ENCODE results near the gene ADCYAP1R1. TPM values are rescaled to one million over a fixed set of nuclear protein-coding genes. Genes with fewer than 3 reads are reported as not detected.

The ADCYAP1R1 gene
- total RNA-seq, 1 experiment from 2014 or later = 0.12 TPM

- H2AFZ ChIP-seq (ENCODE audit: low read depth, low read length, poor library complexity, severe bottlenecking) = no peak overlapping the region
- TF ChIP-seq, protein P1, sequence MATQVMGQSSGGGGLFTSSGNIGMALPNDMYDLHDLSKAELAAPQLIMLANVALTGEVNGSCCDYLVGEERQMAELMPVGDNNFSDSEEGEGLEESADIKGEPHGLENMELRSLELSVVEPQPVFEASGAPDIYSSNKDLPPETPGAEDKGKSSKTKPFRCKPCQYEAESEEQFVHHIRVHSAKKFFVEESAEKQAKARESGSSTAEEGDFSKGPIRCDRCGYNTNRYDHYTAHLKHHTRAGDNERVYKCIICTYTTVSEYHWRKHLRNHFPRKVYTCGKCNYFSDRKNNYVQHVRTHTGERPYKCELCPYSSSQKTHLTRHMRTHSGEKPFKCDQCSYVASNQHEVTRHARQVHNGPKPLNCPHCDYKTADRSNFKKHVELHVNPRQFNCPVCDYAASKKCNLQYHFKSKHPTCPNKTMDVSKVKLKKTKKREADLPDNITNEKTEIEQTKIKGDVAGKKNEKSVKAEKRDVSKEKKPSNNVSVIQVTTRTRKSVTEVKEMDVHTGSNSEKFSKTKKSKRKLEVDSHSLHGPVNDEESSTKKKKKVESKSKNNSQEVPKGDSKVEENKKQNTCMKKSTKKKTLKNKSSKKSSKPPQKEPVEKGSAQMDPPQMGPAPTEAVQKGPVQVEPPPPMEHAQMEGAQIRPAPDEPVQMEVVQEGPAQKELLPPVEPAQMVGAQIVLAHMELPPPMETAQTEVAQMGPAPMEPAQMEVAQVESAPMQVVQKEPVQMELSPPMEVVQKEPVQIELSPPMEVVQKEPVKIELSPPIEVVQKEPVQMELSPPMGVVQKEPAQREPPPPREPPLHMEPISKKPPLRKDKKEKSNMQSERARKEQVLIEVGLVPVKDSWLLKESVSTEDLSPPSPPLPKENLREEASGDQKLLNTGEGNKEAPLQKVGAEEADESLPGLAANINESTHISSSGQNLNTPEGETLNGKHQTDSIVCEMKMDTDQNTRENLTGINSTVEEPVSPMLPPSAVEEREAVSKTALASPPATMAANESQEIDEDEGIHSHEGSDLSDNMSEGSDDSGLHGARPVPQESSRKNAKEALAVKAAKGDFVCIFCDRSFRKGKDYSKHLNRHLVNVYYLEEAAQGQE (IDR thresholded peaks at IDR 0.05; ENCODE audit: low read depth) = no peak
- no peak for TF ChIP-seq YY1 (IDR thresholded peaks at IDR 0.05; ENCODE audit: extremely low read depth, insufficient replicate concordance, low read depth, low read length)
- TF ChIP-seq SIN3A (IDR thresholded peaks at IDR 0.05; ENCODE audit: low read depth) = no peak
- no peak overlapping the region for H3K27ac ChIP-seq (ENCODE audit: low read depth, low read length)
- H3K4me2 ChIP-seq (ENCODE audit: low read length) = no peak overlapping the region
- peaks cover 69% of the 10 kb centered on the region for H3K27me3 ChIP-seq (ENCODE audit: insufficient read depth, low read length)
- H3K36me3 ChIP-seq (ENCODE audit: control insufficient read depth in 1 of 2, insufficient read depth in 2 of 2, low read length in 2 of 2) = no peaks in the 10 kb centered on the region
- ChIA-PET CTCF (interaction anchor here (1.0 to 2.2 kb wide), 2 partner anchors 26 to 35 kb away, joined by 3 to 6 read pairs; no protein-coding TSS in a partner anchor), POLR2A (no interaction called here), RAD21 (ENCODE audit: low non-redundant PET in 1 of 2, low total read pairs in 2 of 2, uncharacterized antibody in 2 of 2, unreplicated experiment in 2 of 2) (no interaction called here)
- H4K20me1 ChIP-seq (ENCODE audit: insufficient read depth) = no peaks in the 10 kb centered on the region
- no peaks in the 10 kb centered on the region for H3K9me2 ChIP-seq (ENCODE audit: insufficient read depth)
- H3K4me3 ChIP-seq (replicated peaks in 1 of 2; ENCODE audit: low read depth in 1 of 2, low read length in 2 of 2) = no peak overlapping the region
- H3K4me1 ChIP-seq (ENCODE audit: control insufficient read depth in 1 of 2, insufficient read depth in 2 of 2, low read length in 2 of 2) = no peaks in the 10 kb centered on the region
- DNase-seq (ENCODE audit: low read depth, low spot score) (no peak), ATAC-seq (no peak)
- BruUV-seq (replicated peaks) = no TSS peak
- intact Hi-C loops (cut with micrococcal nuclease) = loop anchor here (10.0 kb wide), 1 partner anchor 92 kb away; no protein-coding TSS in a partner anchor
- H3K9ac ChIP-seq (ENCODE audit: low read length) = no peak overlapping the region
- H3K79me2 ChIP-seq (ENCODE audit: insufficient read depth, low read length) = no peaks in the 10 kb centered on the region
- no peaks in the 10 kb centered on the region for H3K9me3 ChIP-seq (ENCODE audit: control insufficient read depth in 1 of 2, insufficient read depth in 1 of 2, low read depth in 1 of 2, low read length in 2 of 2)
These were observed 44.2 kb downstream of the ADCYAP1R1 start for GRCh38 chr7:31096198-31096876.

DNA sequence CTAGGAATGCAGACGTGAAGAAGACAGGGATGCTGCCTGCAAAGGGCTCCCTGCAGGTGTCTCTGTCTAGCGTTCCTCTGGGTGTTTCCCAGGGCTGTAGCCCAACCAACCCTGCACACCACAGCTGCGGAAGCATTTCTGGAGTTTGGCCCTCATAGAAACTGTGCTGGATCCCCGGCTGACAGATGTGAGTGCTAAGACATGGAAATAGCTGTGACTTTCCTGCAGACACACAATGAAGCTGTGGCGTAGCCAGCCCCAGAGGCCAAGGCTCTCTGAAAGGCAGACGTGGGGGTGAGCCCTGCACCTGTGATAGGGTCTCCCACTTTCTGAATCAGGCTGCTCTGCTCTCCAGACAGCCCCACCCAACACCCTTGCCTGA, 44.8 kb downstream of the ADCYAP1R1 start:
- no peak overlapping the region for H3K9ac ChIP-seq (ENCODE audit: low read length)
- peaks cover 71% of the 10 kb centered on the region for H3K27me3 ChIP-seq (ENCODE audit: insufficient read depth, low read length)
- no peaks in the 10 kb centered on the region for H3K36me3 ChIP-seq (ENCODE audit: control insufficient read depth in 1 of 2, insufficient read depth in 2 of 2, low read length in 2 of 2)
- H3K9me3 ChIP-seq (ENCODE audit: control insufficient read depth in 1 of 2, insufficient read depth in 1 of 2, low read depth in 1 of 2, low read length in 2 of 2) = no peaks in the 10 kb centered on the region
- no peaks in the 10 kb centered on the region for H3K9me2 ChIP-seq (ENCODE audit: insufficient read depth)
- ATAC-seq (no peak), DNase-seq (ENCODE audit: low read depth, low spot score) (no peak)
- H4K20me1 ChIP-seq (ENCODE audit: insufficient read depth) = no peaks in the 10 kb centered on the region
- intact Hi-C loops (cut with micrococcal nuclease) = loop anchor here (10.0 kb wide), 1 partner anchor 92 kb away; no protein-coding TSS in a partner anchor
- no peaks in the 10 kb centered on the region for H3K79me2 ChIP-seq (ENCODE audit: insufficient read depth, low read length)
- BruUV-seq (replicated peaks) = no TSS peak
- ChIA-PET CTCF (interaction anchor here (1.0 to 2.2 kb wide), 2 partner anchors 26 to 36 kb away, joined by 3 to 6 read pairs; no protein-coding TSS in a partner anchor), POLR2A (no interaction called here), RAD21 (ENCODE audit: low non-redundant PET in 1 of 2, low total read pairs in 2 of 2, uncharacterized antibody in 2 of 2, unreplicated experiment in 2 of 2) (no interaction called here)
- H3K4me3 ChIP-seq (replicated peaks in 1 of 2; ENCODE audit: low read depth in 1 of 2, low read length in 2 of 2) = no peak overlapping the region
- H2AFZ ChIP-seq (ENCODE audit: low read depth, low read length, poor library complexity, severe bottlenecking) = no peak overlapping the region
- no peak overlapping the region for H3K4me2 ChIP-seq (ENCODE audit: low read length)
- H3K4me1 ChIP-seq (ENCODE audit: control insufficient read depth in 1 of 2, insufficient read depth in 2 of 2, low read length in 2 of 2) = no peaks in the 10 kb centered on the region
- H3K27ac ChIP-seq (ENCODE audit: low read depth, low read length) = no peak overlapping the region
- TF ChIP-seq, protein P2, sequence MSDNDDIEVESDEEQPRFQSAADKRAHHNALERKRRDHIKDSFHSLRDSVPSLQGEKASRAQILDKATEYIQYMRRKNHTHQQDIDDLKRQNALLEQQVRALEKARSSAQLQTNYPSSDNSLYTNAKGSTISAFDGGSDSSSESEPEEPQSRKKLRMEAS (IDR thresholded peaks at IDR 0.05) = no peak
- no peak for TF ChIP-seq TCF7L2 (IDR thresholded peaks at IDR 0.05; ENCODE audit: borderline replicate concordance, extremely low read depth, insufficient read depth, insufficient read length)
- no peak for TF ChIP-seq CEBPB (IDR thresholded peaks at IDR 0.05; ENCODE audit: low read depth)
- no peak for TF ChIP-seq YY1 (IDR thresholded peaks at IDR 0.05; ENCODE audit: extremely low read depth, insufficient replicate concordance, low read depth, low read length)
- no peak for TF ChIP-seq CTCF (IDR thresholded peaks at IDR 0.05 in 2 of 3, conservative IDR thresholded peaks at IDR 0.05 in 1 of 3; ENCODE audit: borderline replicate concordance in 1 of 3, insufficient read depth in 1 of 3, low read depth in 2 of 3, low read length in 2 of 3)
- TF ChIP-seq FOSL1 (IDR thresholded peaks at IDR 0.05; ENCODE audit: low read depth) = no peak

Data from HCT116 (cell line).